OCI-LY1 (cell line): ENCODE measurements around the gene GBA2.

Source experiments
- EZH2 ChIP-seq: fragments of 200-600 bp; sonication (generic), shearing (Covaris generic); IDR thresholded peaks from 2 replicates; pipeline ENCODE4 v1.8.0; 2017; ENCODE audit warnings: borderline replicate concordance, mixed run types, mild to moderate bottlenecking, antibody characterized with exemption, low read length, moderate library complexity, mixed read lengths
- TF ChIP-seq, protein P1 (sequence below): fragments of 200-600 bp; sonication (generic), shearing (Covaris generic); IDR thresholded peaks from 2 replicates; pipeline ENCODE4 v1.5.1; 2017; ENCODE audit warnings: mild to moderate bottlenecking, antibody characterized with exemption, low read length, moderate library complexity, mixed read lengths

DNA sequence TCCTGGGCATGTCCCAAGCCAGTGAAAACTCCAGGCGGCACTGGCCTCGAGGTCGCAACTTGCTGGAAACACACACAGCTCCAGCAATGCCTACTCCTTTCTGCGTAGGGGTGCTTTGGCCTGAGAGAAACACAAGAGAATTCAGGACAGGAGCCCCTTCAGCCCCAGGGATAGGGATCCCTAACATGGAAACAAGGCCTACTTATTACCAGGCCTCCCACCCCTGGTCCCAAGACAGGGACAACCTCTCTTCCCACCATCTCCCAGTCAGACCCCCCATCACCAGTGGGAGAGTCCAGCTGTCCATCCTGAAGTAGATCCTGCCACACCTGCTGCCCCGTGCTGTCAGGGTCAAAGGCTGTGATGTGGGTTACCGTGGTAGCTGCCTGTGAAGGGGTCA lies 8.8 kb downstream of the GBA2 start:
- no peak for TF ChIP-seq EZH2
- TF ChIP-seq, protein P1, sequence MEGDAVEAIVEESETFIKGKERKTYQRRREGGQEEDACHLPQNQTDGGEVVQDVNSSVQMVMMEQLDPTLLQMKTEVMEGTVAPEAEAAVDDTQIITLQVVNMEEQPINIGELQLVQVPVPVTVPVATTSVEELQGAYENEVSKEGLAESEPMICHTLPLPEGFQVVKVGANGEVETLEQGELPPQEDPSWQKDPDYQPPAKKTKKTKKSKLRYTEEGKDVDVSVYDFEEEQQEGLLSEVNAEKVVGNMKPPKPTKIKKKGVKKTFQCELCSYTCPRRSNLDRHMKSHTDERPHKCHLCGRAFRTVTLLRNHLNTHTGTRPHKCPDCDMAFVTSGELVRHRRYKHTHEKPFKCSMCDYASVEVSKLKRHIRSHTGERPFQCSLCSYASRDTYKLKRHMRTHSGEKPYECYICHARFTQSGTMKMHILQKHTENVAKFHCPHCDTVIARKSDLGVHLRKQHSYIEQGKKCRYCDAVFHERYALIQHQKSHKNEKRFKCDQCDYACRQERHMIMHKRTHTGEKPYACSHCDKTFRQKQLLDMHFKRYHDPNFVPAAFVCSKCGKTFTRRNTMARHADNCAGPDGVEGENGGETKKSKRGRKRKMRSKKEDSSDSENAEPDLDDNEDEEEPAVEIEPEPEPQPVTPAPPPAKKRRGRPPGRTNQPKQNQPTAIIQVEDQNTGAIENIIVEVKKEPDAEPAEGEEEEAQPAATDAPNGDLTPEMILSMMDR: no peak
